ENCODE measurements around the gene ADNP2.

DNA sequence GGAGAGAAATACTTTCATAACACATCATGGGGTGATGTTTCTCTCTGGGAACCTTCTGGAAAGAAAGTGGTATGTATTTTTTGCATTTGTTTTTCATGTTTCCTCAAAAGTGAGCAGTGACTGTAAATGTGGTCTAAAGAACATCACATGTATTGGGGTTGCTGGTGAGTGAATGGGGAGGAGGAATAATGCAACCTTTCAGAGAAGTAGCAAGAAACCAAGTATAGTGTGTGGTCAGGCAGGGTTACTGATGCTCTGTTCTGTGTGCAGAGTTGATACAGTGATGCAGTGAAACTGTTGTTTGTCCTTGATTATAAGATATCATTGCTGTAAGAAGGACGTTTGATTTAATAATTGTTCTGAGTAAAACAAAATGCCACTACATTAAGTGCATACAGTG is 24.1 kb downstream of the ADNP2 start:
- TF ChIP-seq, protein P1, sequence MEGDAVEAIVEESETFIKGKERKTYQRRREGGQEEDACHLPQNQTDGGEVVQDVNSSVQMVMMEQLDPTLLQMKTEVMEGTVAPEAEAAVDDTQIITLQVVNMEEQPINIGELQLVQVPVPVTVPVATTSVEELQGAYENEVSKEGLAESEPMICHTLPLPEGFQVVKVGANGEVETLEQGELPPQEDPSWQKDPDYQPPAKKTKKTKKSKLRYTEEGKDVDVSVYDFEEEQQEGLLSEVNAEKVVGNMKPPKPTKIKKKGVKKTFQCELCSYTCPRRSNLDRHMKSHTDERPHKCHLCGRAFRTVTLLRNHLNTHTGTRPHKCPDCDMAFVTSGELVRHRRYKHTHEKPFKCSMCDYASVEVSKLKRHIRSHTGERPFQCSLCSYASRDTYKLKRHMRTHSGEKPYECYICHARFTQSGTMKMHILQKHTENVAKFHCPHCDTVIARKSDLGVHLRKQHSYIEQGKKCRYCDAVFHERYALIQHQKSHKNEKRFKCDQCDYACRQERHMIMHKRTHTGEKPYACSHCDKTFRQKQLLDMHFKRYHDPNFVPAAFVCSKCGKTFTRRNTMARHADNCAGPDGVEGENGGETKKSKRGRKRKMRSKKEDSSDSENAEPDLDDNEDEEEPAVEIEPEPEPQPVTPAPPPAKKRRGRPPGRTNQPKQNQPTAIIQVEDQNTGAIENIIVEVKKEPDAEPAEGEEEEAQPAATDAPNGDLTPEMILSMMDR (IDR thresholded peaks at IDR 0.05): no peak
- no peak for TF ChIP-seq POLR2A (IDR thresholded peaks at IDR 0.05)
